Inferior parietal cortex (tissue), 1 donor: ENCODE measurements around the gene MYOF.

Source experiments
- DNase-seq: peaks from one replicate; pipeline ENCODE4 v3.0.0-alpha.2; 2016; ENCODE audit errors: extremely low spot score

Gene MYOF

DNA sequence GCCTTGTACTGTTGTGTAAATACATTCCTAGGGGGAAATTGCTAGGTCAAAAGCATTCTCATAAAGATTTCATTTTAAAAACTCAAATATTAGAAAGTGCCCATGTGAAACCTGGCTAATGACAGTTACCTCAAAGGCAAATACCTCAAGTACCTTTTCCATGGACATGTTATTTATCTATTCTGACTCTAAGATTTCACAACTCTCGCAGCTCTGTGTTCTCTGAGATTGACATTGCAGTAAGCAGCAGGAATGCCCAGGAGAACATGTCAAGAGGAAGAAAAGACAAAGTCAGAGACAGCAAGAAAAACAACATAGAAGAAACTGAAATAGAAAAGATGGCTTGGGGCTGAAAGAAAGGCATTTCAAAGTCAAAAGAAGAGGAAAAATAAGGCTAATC lies 221.0 kb downstream of the MYOF start:
- DNase-seq = no peak

DNA sequence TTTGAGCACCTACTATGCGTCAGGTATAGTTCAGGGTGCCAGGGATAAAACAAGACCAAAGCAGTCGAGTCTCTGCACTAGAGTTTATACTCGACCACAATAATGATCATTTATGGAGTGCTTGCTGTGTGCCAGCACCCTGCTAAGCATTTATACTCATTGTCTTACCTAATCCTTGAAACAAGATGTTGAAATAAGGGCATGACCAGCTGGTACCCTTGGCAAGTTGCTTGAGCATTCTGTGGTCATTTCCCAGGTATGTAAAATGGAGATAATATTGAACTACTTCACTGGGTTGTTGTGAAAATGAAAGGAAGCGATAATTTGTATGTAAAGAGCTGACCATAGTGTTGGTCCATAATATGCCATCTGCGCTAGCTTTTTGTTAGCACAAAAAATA lies 223.0 kb downstream of the MYOF start:
- DNase-seq = no peak
